ENCODE results near the gene CSNK2A1. TPM values are rescaled to one million over a fixed set of nuclear protein-coding genes. Genes with fewer than 3 reads are reported as not detected.
A peak's percentile ranks its signal among the peaks of the same experiment; 100 is the strongest.

Gene CSNK2A1
- total and polyA plus RNA-seq, 12 donors = 18.9 to 192 (median 94.1) TPM

- no peaks in the 10 kb centered on the region for H3K9me3 ChIP-seq (replicated peaks in 1 of 3)
- peaks cover 21 to 33% of the 10 kb centered on the region in 2 donors for H3K4me1 ChIP-seq (replicated peaks in 1 of 2)
- TF ChIP-seq POLR2A (IDR thresholded peaks at IDR 0.05) (no peak), CTCF (IDR thresholded peaks at IDR 0.05) (no peak)
- DNase-seq = peak in 3 of 7 donors; percentile 41 to 47 (median 45)
- no peaks in the 10 kb centered on the region for H3K36me3 ChIP-seq (replicated peaks in 1 of 2)
- 1 to 3% (median 1%) methylated on average over 11 to 12 of the region's 12 CpGs for WGBS, 4 donors
- intact Hi-C loops (cut with DNase I) = no loop called here
- H3K27ac ChIP-seq = peak overlapping the region in 4 of 5 donors; percentile 55 to 90 (median 86)
- H3K4me3 ChIP-seq = peak overlapping the region; percentile 51 to 99 (median 85)
- H3K27me3 ChIP-seq = no peaks in the 10 kb centered on the region
These were observed 717 bp downstream of the CSNK2A1 start for GRCh38 chr20:542777-543368.

- peak overlapping the region in 1 of 4 donors; percentile 30 for H3K4me3 ChIP-seq
- intact Hi-C loops (cut with DNase I) = no loop called here
- no peaks in the 10 kb centered on the region for H3K27me3 ChIP-seq
- no peaks in the 10 kb centered on the region for H3K36me3 ChIP-seq (replicated peaks in 1 of 2)
- 87 to 98% (median 90%) methylated on average over 3 of the region's 3 CpGs for WGBS, 4 donors
- H3K4me1 ChIP-seq (replicated peaks in 1 of 2) = peaks cover 32 to 53% of the 10 kb centered on the region in 2 donors
- H3K27ac ChIP-seq = peak overlapping the region in 4 of 5 donors; percentile 18 to 54 (median 37)
- TF ChIP-seq POLR2A (IDR thresholded peaks at IDR 0.05) = no peak
- peak in 1 of 6 experiments; percentile 4 for TF ChIP-seq CTCF (IDR thresholded peaks at IDR 0.05)
- H3K9me3 ChIP-seq (replicated peaks in 1 of 3) = no peaks in the 10 kb centered on the region
- DNase-seq = no peak
These were observed 3.0 kb downstream of the CSNK2A1 start for GRCh38 chr20:540391-541201.

- WGBS, 4 donors = 15 to 24% (median 17%) methylated on average over 2 of the region's 2 CpGs
- peak in 4 of 7 donors; percentile 29 to 60 (median 56) for DNase-seq
- no peaks in the 10 kb centered on the region for H3K36me3 ChIP-seq (replicated peaks in 1 of 2)
- no peaks in the 10 kb centered on the region for H3K9me3 ChIP-seq (replicated peaks in 1 of 3)
- no peaks in the 10 kb centered on the region for H3K27me3 ChIP-seq
- H3K4me1 ChIP-seq (replicated peaks in 1 of 2) = peaks cover 35 to 60% of the 10 kb centered on the region in 2 donors
- intact Hi-C loops (cut with DNase I) = no loop called here
- no peak for TF ChIP-seq CTCF (IDR thresholded peaks at IDR 0.05)
- TF ChIP-seq POLR2A (IDR thresholded peaks at IDR 0.05) = peak in 1 of 2 donors; percentile 44
- H3K27ac ChIP-seq = peak overlapping the region in 3 of 5 donors; percentile 18 to 54 (median 48)
- peak overlapping the region in 1 of 4 donors; percentile 30 for H3K4me3 ChIP-seq
These were observed 3.7 kb downstream of the CSNK2A1 start for GRCh38 chr20:539848-540247.

- Histone ChIP-seq H3K4me3 (no peak overlapping the region), H3K9me3 (replicated peaks in 1 of 3) (no peaks in the 10 kb centered on the region), H3K27ac (peak overlapping the region in 1 of 5 donors; percentile 48), H3K36me3 (replicated peaks in 1 of 2) (no peaks in the 10 kb centered on the region), H3K4me1 (replicated peaks in 1 of 2) (peaks cover 35 to 63% of the 10 kb centered on the region in 2 donors), H3K27me3 (no peaks in the 10 kb centered on the region)
- WGBS, 4 donors = 64 to 81% (median 79%) methylated on average over 2 of the region's 2 CpGs
- DNase-seq = no peak
- no peak for TF ChIP-seq POLR2A (IDR thresholded peaks at IDR 0.05)
- no peak for TF ChIP-seq CTCF (IDR thresholded peaks at IDR 0.05)
- intact Hi-C loops (cut with DNase I) = no loop called here
These were observed 4.4 kb downstream of the CSNK2A1 start for GRCh38 chr20:539191-539590.

All from adrenal gland (tissue), 12 donors.